Loucy (cell line): Measurements from ENCODE around the gene TBX20.
"Not testable (repeated sequence)": the region's sequence is repeated elsewhere in the genome, so short reads cannot be mapped to it uniquely, and the experiment has no call there.

Source experiments
- CTCF ChIP-seq: fragments of 200-600 bp; sonication (generic); conservative IDR thresholded peaks from 2 replicates; pipeline ENCODE4 v1.5.1; 2014; ENCODE audit warnings: mild to moderate bottlenecking, antibody characterized with exemption, low read length
- EZH2phosphoT487 ChIP-seq: fragments of 200-600 bp; IDR thresholded peaks from 2 replicates; pipeline ENCODE4 v1.6.1; 2018; ENCODE audit warnings: antibody characterized with exemption, mild to moderate bottlenecking, moderate library complexity, borderline replicate concordance

DNA sequence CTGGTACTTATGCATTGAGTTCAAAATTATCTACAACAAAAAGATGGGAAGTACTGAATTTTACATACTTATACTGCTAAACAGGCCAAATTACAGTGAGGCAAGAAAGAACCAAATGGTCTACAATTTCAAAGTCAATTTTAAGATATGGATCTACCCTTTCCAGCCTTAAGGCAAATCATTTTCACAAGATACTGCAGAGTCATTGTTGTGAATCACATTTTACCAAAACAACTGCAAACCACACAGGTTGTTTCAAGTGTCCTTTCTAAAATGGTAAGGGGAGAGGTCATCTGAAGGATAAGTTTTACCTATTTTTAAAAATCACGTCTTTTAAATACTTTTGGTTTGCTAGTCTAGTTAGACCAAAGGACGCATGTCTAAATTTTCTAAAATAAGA, 12.9 kb downstream of the TBX20 start:
- TF ChIP-seq CTCF, EZH2phosphoT487: not testable (repeated sequence)
